Fibroblast of lung (primary cell): ENCODE measurements around the gene RAB31. TPM values are rescaled to one million over a fixed set of nuclear protein-coding genes. Genes with fewer than 3 reads are reported as not detected.
A peak's percentile ranks its signal among the peaks of the same experiment; 100 is the strongest.

ENCODE experiments used
- DNase-seq, 2 donors: peaks; one replicate each; pipeline versions ENCODE4 v3.0.0 to v3.0.0-alpha.2; 2010; ENCODE audit warnings: low read depth in 2 of 2
- H2AFZ ChIP-seq: 2 replicates; pipeline ENCODE4 v1.5.1; 2012; ENCODE audit warnings: low read length, control low read depth, inconsistent platforms
- H3K27ac ChIP-seq: 2 replicates; pipeline ENCODE4 v1.5.1; 2011; ENCODE audit warnings: low read length, control low read depth; ENCODE audit not compliant: insufficient read depth
- H3K27me3 ChIP-seq: 2 replicates; pipeline ENCODE4 v1.5.1; 2011; ENCODE audit warnings: mild to moderate bottlenecking, low read length; ENCODE audit not compliant: control insufficient read depth, insufficient read depth
- H3K36me3 ChIP-seq: 2 replicates; pipeline ENCODE4 v1.5.1; 2011; ENCODE audit warnings: low read length; ENCODE audit not compliant: control insufficient read depth, insufficient read depth
- H3K4me1 ChIP-seq: 2 replicates; pipeline ENCODE4 v1.5.1; 2011; ENCODE audit warnings: low read length; ENCODE audit not compliant: control insufficient read depth, insufficient read depth; ENCODE audit errors: extremely low read depth
- H3K4me2 ChIP-seq: 2 replicates; pipeline ENCODE4 v1.5.1; 2011; ENCODE audit warnings: low read length, control low read depth; ENCODE audit not compliant: insufficient read depth; ENCODE audit errors: extremely low read depth
- H3K4me3 ChIP-seq, 4 experiments: fragments of 200-600 bp in 1 of 4; sonication (generic) in 1 of 4; replicated peaks in 1 of 4; 2 replicates each; pipeline ENCODE4 v1.5.1; 2011 to 2016; ENCODE audit warnings: low read length in 4 of 4, low read depth in 3 of 4, mild to moderate bottlenecking in 3 of 4, control low read depth in 2 of 4, inconsistent platforms in 1 of 4, mixed read lengths in 1 of 4; ENCODE audit not compliant: insufficient read depth in 1 of 4; ENCODE audit errors: control extremely low read depth in 1 of 4
- H3K79me2 ChIP-seq: 2 replicates; pipeline ENCODE4 v1.5.1; 2012; ENCODE audit warnings: mild to moderate bottlenecking, low read length, inconsistent platforms; ENCODE audit not compliant: control insufficient read depth, insufficient read depth
- H3K9ac ChIP-seq: 2 replicates; pipeline ENCODE4 v1.5.1; 2011; ENCODE audit warnings: mild to moderate bottlenecking, low read length, control low read depth; ENCODE audit not compliant: insufficient read depth
- H3K9me3 ChIP-seq: 2 replicates; pipeline ENCODE4 v1.5.1; 2012; ENCODE audit warnings: low read depth, low read length; ENCODE audit not compliant: control insufficient read depth, insufficient read depth
- H4K20me1 ChIP-seq: 2 replicates; pipeline ENCODE4 v1.5.1; 2011; ENCODE audit warnings: low read length; ENCODE audit not compliant: control insufficient read depth, insufficient read depth; ENCODE audit errors: extremely low read depth
- EZH2 ChIP-seq: IDR thresholded peaks from 2 replicates; pipeline ENCODE4 v1.5.1; 2012; ENCODE audit warnings: low read length, control low read depth, mild to moderate bottlenecking; ENCODE audit errors: missing control alignments
- polyA plus RNA-seq, 2 donors: library from polyadenylated mRNA; depleted of rRNA in 1 of 2; stranded (reverse) in 1 of 2; unstranded in 1 of 2; fragments of >200 nt; gene quantifications; 2 replicates each; pipeline ENCODE4 v1.2.1, GENCODE V29; 2011 to 2012; ENCODE audit warnings: missing spikeins in 1 of 2
- total RNA-seq: library from RNA; depleted of rRNA; stranded (reverse); fragments of >200 nt; gene quantifications from 2 replicates; pipeline ENCODE4 v1.2.1, GENCODE V29; 2014
- TF ChIP-seq, protein P1 (sequence below), 2 donors: IDR thresholded peaks in 1 of 2; conservative IDR thresholded peaks in 1 of 2; 1 replicate in 1 of 2; 2 replicates in 1 of 2; pipeline ENCODE4 v1.5.1; 2011 to 2012; ENCODE audit warnings: low read length in 2 of 2, control low read depth in 1 of 2, inconsistent platforms in 1 of 2, low read depth in 1 of 2, mild to moderate bottlenecking in 1 of 2

The RAB31 gene
- total and polyA plus RNA-seq, 2 donors (not counting 1 experiment from before 2014, with no cell fraction given): 29.6 to 47.1 TPM

- Histone ChIP-seq H3K27ac (peak overlapping the region; percentile 56), H3K79me2 (peaks cover 6% of the 10 kb centered on the region), H3K4me3 (peak overlapping the region; percentile 79 to 81 (median 80)), H3K27me3 (no peaks in the 10 kb centered on the region), H2AFZ (peak overlapping the region; percentile 47), H4K20me1 (no peaks in the 10 kb centered on the region), H3K4me1 (peaks cover 9% of the 10 kb centered on the region), H3K36me3 (no peaks in the 10 kb centered on the region), H3K9me3 (no peaks in the 10 kb centered on the region), H3K4me2 (peak overlapping the region; percentile 67), H3K9ac (peak overlapping the region; percentile 84)
- TF ChIP-seq EZH2: no peak
- TF ChIP-seq, protein P1, sequence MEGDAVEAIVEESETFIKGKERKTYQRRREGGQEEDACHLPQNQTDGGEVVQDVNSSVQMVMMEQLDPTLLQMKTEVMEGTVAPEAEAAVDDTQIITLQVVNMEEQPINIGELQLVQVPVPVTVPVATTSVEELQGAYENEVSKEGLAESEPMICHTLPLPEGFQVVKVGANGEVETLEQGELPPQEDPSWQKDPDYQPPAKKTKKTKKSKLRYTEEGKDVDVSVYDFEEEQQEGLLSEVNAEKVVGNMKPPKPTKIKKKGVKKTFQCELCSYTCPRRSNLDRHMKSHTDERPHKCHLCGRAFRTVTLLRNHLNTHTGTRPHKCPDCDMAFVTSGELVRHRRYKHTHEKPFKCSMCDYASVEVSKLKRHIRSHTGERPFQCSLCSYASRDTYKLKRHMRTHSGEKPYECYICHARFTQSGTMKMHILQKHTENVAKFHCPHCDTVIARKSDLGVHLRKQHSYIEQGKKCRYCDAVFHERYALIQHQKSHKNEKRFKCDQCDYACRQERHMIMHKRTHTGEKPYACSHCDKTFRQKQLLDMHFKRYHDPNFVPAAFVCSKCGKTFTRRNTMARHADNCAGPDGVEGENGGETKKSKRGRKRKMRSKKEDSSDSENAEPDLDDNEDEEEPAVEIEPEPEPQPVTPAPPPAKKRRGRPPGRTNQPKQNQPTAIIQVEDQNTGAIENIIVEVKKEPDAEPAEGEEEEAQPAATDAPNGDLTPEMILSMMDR (conservative IDR thresholded peaks at IDR 0.05 in 1 of 2, IDR thresholded peaks at IDR 0.05 in 1 of 2; ENCODE audit: low read depth in 1 of 2, low read length in 2 of 2): no peak
- peak in 1 of 2 donors; percentile 45 for DNase-seq
Measured at GRCh38 chr18:9709304-9709877, 1.3 kb downstream of the RAB31 start.

- Histone ChIP-seq H3K79me2 (peaks cover 8% of the 10 kb centered on the region), H3K27ac (no peak overlapping the region), H3K9ac (no peak overlapping the region), H2AFZ (no peak overlapping the region), H3K4me1 (peaks cover 9% of the 10 kb centered on the region), H3K9me3 (no peaks in the 10 kb centered on the region), H4K20me1 (no peaks in the 10 kb centered on the region), H3K36me3 (no peaks in the 10 kb centered on the region), H3K4me2 (no peak overlapping the region), H3K27me3 (no peaks in the 10 kb centered on the region), H3K4me3 (peak overlapping the region in 2 of 4 experiments; percentile 79 to 81)
- DNase-seq: no peak
- TF ChIP-seq, protein P1 (conservative IDR thresholded peaks at IDR 0.05 in 1 of 2, IDR thresholded peaks at IDR 0.05 in 1 of 2; ENCODE audit: low read depth in 1 of 2, low read length in 2 of 2): no peak
- no peak for TF ChIP-seq EZH2
Measured at GRCh38 chr18:9710037-9710436, 1.9 kb downstream of the RAB31 start.

- H3K27me3 ChIP-seq: no peaks in the 10 kb centered on the region
- no peak overlapping the region for H3K4me2 ChIP-seq
- TF ChIP-seq, protein P1 (conservative IDR thresholded peaks at IDR 0.05 in 1 of 2, IDR thresholded peaks at IDR 0.05 in 1 of 2; ENCODE audit: low read depth in 1 of 2, low read length in 2 of 2): no peak
- no peak for DNase-seq
- peaks cover 8% of the 10 kb centered on the region for H3K79me2 ChIP-seq
- no peaks in the 10 kb centered on the region for H3K36me3 ChIP-seq
- H3K4me1 ChIP-seq: peaks cover 6% of the 10 kb centered on the region
- H3K4me3 ChIP-seq: no peak overlapping the region
- no peaks in the 10 kb centered on the region for H4K20me1 ChIP-seq
- H3K27ac ChIP-seq: no peak overlapping the region
- no peak overlapping the region for H2AFZ ChIP-seq
- H3K9ac ChIP-seq: no peak overlapping the region
- H3K9me3 ChIP-seq: no peaks in the 10 kb centered on the region
Measured at GRCh38 chr18:9711361-9712129, 3.4 kb downstream of the RAB31 start.
